Measurements from ENCODE around the gene LY6G6F.

Gene LY6G6F

GRCh38 chr6:31742894-31743293, 36.2 kb downstream of the LY6G6F start:
- no peaks in the 10 kb centered on the region for H3K27me3 ChIP-seq (ENCODE audit: low read length)
- H3F3A ChIP-seq (ENCODE audit: insufficient read depth) = peaks cover 44% of the 10 kb centered on the region
- H3K4me3 ChIP-seq (ENCODE audit: insufficient read depth, low read length, poor library complexity, severe bottlenecking) = no peak overlapping the region
- H4K20me1 ChIP-seq (ENCODE audit: low read depth, low read length) = no peaks in the 10 kb centered on the region
- H3K79me2 ChIP-seq (ENCODE audit: insufficient read depth, low read length) = peaks cover 11% of the 10 kb centered on the region; the same call in 1 of the 2 replicates
- no peaks in the 10 kb centered on the region for H3K9me2 ChIP-seq (replicated peaks; ENCODE audit: insufficient read depth, low read length)
- TF ChIP-seq EZH2phosphoT487 (conservative IDR thresholded peaks at IDR 0.05; ENCODE audit: low read length) (no peak), CTCF (IDR thresholded peaks at IDR 0.05; ENCODE audit: insufficient read depth, low read length, poor library complexity, severe bottlenecking) (no peak)
- no peak overlapping the region for H2AFZ ChIP-seq (ENCODE audit: low read depth, low read length, severe bottlenecking)
- peaks cover 18% of the 10 kb centered on the region for H3K36me3 ChIP-seq (ENCODE audit: low read length)
- no peak overlapping the region for H3K9ac ChIP-seq (ENCODE audit: low read length)
- no peak overlapping the region for H3K27ac ChIP-seq (ENCODE audit: low read depth, low read length)
- no peaks in the 10 kb centered on the region for H3K9me3 ChIP-seq (ENCODE audit: insufficient read depth, low read length)
- no peak overlapping the region for H3K4me2 ChIP-seq (ENCODE audit: low read depth, low read length, poor library complexity, severe bottlenecking)

GRCh38 chr6:31744422-31744821, 37.8 kb downstream of the LY6G6F start:
- TF ChIP-seq EZH2phosphoT487 (conservative IDR thresholded peaks at IDR 0.05; ENCODE audit: low read length) = no peak
- TF ChIP-seq CTCF (IDR thresholded peaks at IDR 0.05; ENCODE audit: insufficient read depth, low read length, poor library complexity, severe bottlenecking) = no peak
- Histone ChIP-seq H3K36me3 (ENCODE audit: low read length) (peaks cover 20% of the 10 kb centered on the region), H3K27me3 (ENCODE audit: low read length) (no peaks in the 10 kb centered on the region), H3K4me2 (ENCODE audit: low read depth, low read length, poor library complexity, severe bottlenecking) (no peak overlapping the region), H3F3A (ENCODE audit: insufficient read depth) (peaks cover 28% of the 10 kb centered on the region), H3K4me3 (ENCODE audit: insufficient read depth, low read length, poor library complexity, severe bottlenecking) (no peak overlapping the region), H2AFZ (ENCODE audit: low read depth, low read length, severe bottlenecking) (no peak overlapping the region), H3K79me2 (ENCODE audit: insufficient read depth, low read length) (peaks cover 11% of the 10 kb centered on the region; the same call in 1 of the 2 replicates), H3K9me3 (ENCODE audit: insufficient read depth, low read length) (no peaks in the 10 kb centered on the region), H3K9ac (ENCODE audit: low read length) (no peak overlapping the region), H4K20me1 (ENCODE audit: low read depth, low read length) (no peaks in the 10 kb centered on the region), H3K9me2 (replicated peaks; ENCODE audit: insufficient read depth, low read length) (no peaks in the 10 kb centered on the region), H3K27ac (ENCODE audit: low read depth, low read length) (no peak overlapping the region)

GRCh38 chr6:31749301-31750036, 42.8 kb downstream of the LY6G6F start:
- no peak overlapping the region for H2AFZ ChIP-seq (ENCODE audit: low read depth, low read length, severe bottlenecking)
- H3K9me3 ChIP-seq (ENCODE audit: insufficient read depth, low read length) = no peaks in the 10 kb centered on the region
- TF ChIP-seq EZH2phosphoT487 (conservative IDR thresholded peaks at IDR 0.05; ENCODE audit: low read length) (no peak), CTCF (IDR thresholded peaks at IDR 0.05; ENCODE audit: insufficient read depth, low read length, poor library complexity, severe bottlenecking) (no peak)
- peaks cover 3% of the 10 kb centered on the region; the same call in 1 of the 2 replicates for H3K36me3 ChIP-seq (ENCODE audit: low read length)
- no peak overlapping the region for H3K4me3 ChIP-seq (ENCODE audit: insufficient read depth, low read length, poor library complexity, severe bottlenecking)
- H3K4me2 ChIP-seq (ENCODE audit: low read depth, low read length, poor library complexity, severe bottlenecking) = no peak overlapping the region
- H3K79me2 ChIP-seq (ENCODE audit: insufficient read depth, low read length) = no peaks in the 10 kb centered on the region
- no peaks in the 10 kb centered on the region for H3K27me3 ChIP-seq (ENCODE audit: low read length)
- no peaks in the 10 kb centered on the region for H4K20me1 ChIP-seq (ENCODE audit: low read depth, low read length)
- H3F3A ChIP-seq (ENCODE audit: insufficient read depth) = 0 out of 2 replicates have a peak, but pooled peaks cover 16% of the 10 kb centered on the region
- H3K9me2 ChIP-seq (replicated peaks; ENCODE audit: insufficient read depth, low read length) = no peaks in the 10 kb centered on the region
- H3K9ac ChIP-seq (ENCODE audit: low read length) = no peak overlapping the region
- H3K27ac ChIP-seq (ENCODE audit: low read depth, low read length) = no peak overlapping the region
